AG04450 (cell line): Measurements from ENCODE around the gene CD9. TPM values are rescaled to one million over a fixed set of nuclear protein-coding genes. Genes with fewer than 3 reads are reported as not detected.

Experiments used
- CTCF ChIA-PET: fragments of 300-600, 350-600 bp; formaldehyde crosslinking; extraction: SDS; loops from one replicate; lab custom pipeline; 2022; ENCODE audit warnings: antibody characterized with exemption, inconsistent platforms; lab: Charles Lee
- POLR2A ChIA-PET: fragments of 350-600 bp; formaldehyde crosslinking; extraction: SDS; loops from one replicate; lab custom pipeline; 2021; ENCODE audit warnings: antibody characterized with exemption, inconsistent platforms; lab: Yijun Ruan, JAX
- DNase-seq: peaks from one replicate; pipeline ENCODE4 v3.0.0-alpha.2; 2011; ENCODE audit warnings: low read depth, low spot score
- H3K27ac ChIP-seq: one replicate; pipeline ENCODE4 v1.5.1; 2012; ENCODE audit warnings: low read depth, low read length, control low read depth
- H3K27me3 ChIP-seq: one replicate; pipeline ENCODE4 v1.6.0; 2012; ENCODE audit warnings: low read length; ENCODE audit not compliant: control insufficient read depth, insufficient read depth
- H3K4me3 ChIP-seq: 2 replicates; pipeline ENCODE4 v1.5.1; 2011; ENCODE audit warnings: mild to moderate bottlenecking, low read depth, low read length, control low read depth
- H3K9me3 ChIP-seq: 2 replicates; pipeline ENCODE4 v1.5.1; 2012; ENCODE audit warnings: low read length; ENCODE audit not compliant: control insufficient read depth, insufficient read depth
- CTCF ChIP-seq: IDR thresholded peaks from 2 replicates; pipeline ENCODE4 v1.5.1; 2011; ENCODE audit warnings: low read depth, low read length, control low read depth, inconsistent platforms
- polyA plus RNA-seq: library from polyadenylated mRNA; depleted of rRNA; stranded (reverse); fragments of >200 nt; gene quantifications from 2 replicates; pipeline ENCODE4 v1.2.3, GENCODE V29; 2011

The CD9 gene
- polyA plus RNA-seq, 1 experiment: 177 TPM

GRCh38 chr12:6279631-6280030 lies 79.4 kb downstream of the CD9 start:
- no peak for DNase-seq
- Histone ChIP-seq H3K27ac (peak overlapping the region; percentile 92), H3K9me3 (no peaks in the 10 kb centered on the region), H3K27me3 (no peaks in the 10 kb centered on the region), H3K4me3 (no peak overlapping the region)
- ChIA-PET POLR2A (interaction anchor here (1.0 to 1.9 kb wide), 7 partner anchors 49 to 846 kb away, joined by 4 to 9 read pairs (median 5); partner anchors contain the start of gene VAMP1), CTCF (interaction anchor here (0.8 to 6.0 kb wide), 20 partner anchors 8 to 303 kb away, joined by 3 to 54 read pairs (median 6); partner anchors contain the start of gene CD9)
- no peak for TF ChIP-seq CTCF

GRCh38 chr12:6280053-6280469 lies 79.9 kb downstream of the CD9 start:
- peak; percentile 79 for DNase-seq
- ChIA-PET POLR2A (interaction anchor here (1.1 to 1.9 kb wide), 6 partner anchors 50 to 847 kb away, joined by 4 to 9 read pairs (median 5); partner anchors contain the start of gene VAMP1), CTCF (interaction anchor here (0.9 to 6.0 kb wide), 15 partner anchors 8 to 303 kb away, joined by 4 to 54 read pairs (median 8); partner anchors contain the start of gene CD9)
- H3K4me3 ChIP-seq: no peak overlapping the region
- peak; percentile 22 for TF ChIP-seq CTCF
- H3K27ac ChIP-seq: peak overlapping the region; percentile 92
- H3K9me3 ChIP-seq: no peaks in the 10 kb centered on the region
- H3K27me3 ChIP-seq: no peaks in the 10 kb centered on the region

GRCh38 chr12:6280672-6281071 lies 80.5 kb downstream of the CD9 start:
- TF ChIP-seq CTCF: no peak
- POLR2A ChIA-PET: interaction anchor here (1.2 to 1.9 kb wide), 3 partner anchors 50 to 228 kb away, joined by 4 to 9 read pairs (median 5); partner anchors contain the start of gene VAMP1
- DNase-seq: no peak

GRCh38 chr12:6281081-6281809 lies 81.0 kb downstream of the CD9 start:
- ChIA-PET CTCF (interaction anchor here (1.5 to 6.1 kb wide), 3 partner anchors 86 to 293 kb away, joined by 7 to 185 read pairs (median 28); no protein-coding TSS in a partner anchor), POLR2A (no interaction called here)
- H3K27ac ChIP-seq: peak overlapping the region; percentile 92
- DNase-seq: no peak
- H3K27me3 ChIP-seq: no peaks in the 10 kb centered on the region
- H3K9me3 ChIP-seq: no peaks in the 10 kb centered on the region
- TF ChIP-seq CTCF: no peak
- H3K4me3 ChIP-seq: no peak overlapping the region

More at GRCh38 chr12:6280672-6281071, 80.5 kb downstream of the CD9 start:
- CTCF ChIA-PET: interaction anchor here (1.0 to 6.0 kb wide), 5 partner anchors 85 to 291 kb away, joined by 5 to 54 read pairs (median 15); no protein-coding TSS in a partner anchor
- Histone ChIP-seq H3K4me3 (no peak overlapping the region), H3K27me3 (no peaks in the 10 kb centered on the region), H3K27ac (peak overlapping the region; percentile 92), H3K9me3 (no peaks in the 10 kb centered on the region)
